ENCODE measurements around the gene ST7. TPM values are rescaled to one million over a fixed set of nuclear protein-coding genes. Genes with fewer than 3 reads are reported as not detected.
A peak's percentile ranks its signal among the peaks of the same experiment; 100 is the strongest.

ST7 gene
- total RNA-seq, 1 donor from 2014 or later: 39.3 TPM

GRCh38 chr7:116999311-116999710 is 46.0 kb downstream of the ST7 start:
- FAIRE-seq: no peak
- peaks cover 43% of the 10 kb centered on the region for H3K79me2 ChIP-seq (ENCODE audit: insufficient read depth, low read length)

GRCh38 chr7:117001283-117001682 is 48.0 kb downstream of the ST7 start:
- peaks cover 3% of the 10 kb centered on the region for H3K9me3 Mint-ChIP-seq (ENCODE audit: unreplicated experiment)
- Histone ChIP-seq H3K79me2 (ENCODE audit: insufficient read depth, low read length) (peaks cover 38% of the 10 kb centered on the region), H3K27me3 (ENCODE audit: insufficient read depth, low read length) (no peaks in the 10 kb centered on the region), H3K9me3 (ENCODE audit: insufficient read depth, low read depth, low read length) (no peaks in the 10 kb centered on the region), H4K20me1 (ENCODE audit: insufficient read depth, low read length) (no peaks in the 10 kb centered on the region), H3K4me2 (ENCODE audit: low read length) (no peak overlapping the region), H3K36me3 (ENCODE audit: insufficient read depth, low read length) (no peaks in the 10 kb centered on the region), H3K9ac (ENCODE audit: low read length) (no peak overlapping the region), H2AFZ (ENCODE audit: low read depth, low read length) (no peak overlapping the region), H3K4me3 (ENCODE audit: insufficient read depth, low read depth, low read length) (no peak overlapping the region), H3K27ac (ENCODE audit: low read depth, low read length) (no peak overlapping the region), H3K4me1 (ENCODE audit: insufficient read depth, low read length) (peaks cover 5% of the 10 kb centered on the region)
- no peak for TF ChIP-seq EZH2 (IDR thresholded peaks at IDR 0.05; ENCODE audit: insufficient read depth, low read length)
- TF ChIP-seq CTCF (IDR thresholded peaks at IDR 0.05; ENCODE audit: insufficient read depth, low read depth, low read length): no peak
- no peak for FAIRE-seq
- no peak overlapping the region for H3K27ac Mint-ChIP-seq (ENCODE audit: unreplicated experiment)
- no peak overlapping the region for H3K4me3 Mint-ChIP-seq (ENCODE audit: unreplicated experiment)
- peaks cover 3% of the 10 kb centered on the region for H3K36me3 Mint-ChIP-seq (ENCODE audit: low read depth, unreplicated experiment)
- H3K27me3 Mint-ChIP-seq (ENCODE audit: low read depth, unreplicated experiment): no peaks in the 10 kb centered on the region
- H3K4me1 Mint-ChIP-seq (ENCODE audit: low read depth, unreplicated experiment): peaks cover 31% of the 10 kb centered on the region
- DNase-seq (ENCODE audit: low read depth): no peak

More at GRCh38 chr7:116999311-116999710, 46.0 kb downstream of the ST7 start:
- peaks cover 5% of the 10 kb centered on the region for H3K36me3 Mint-ChIP-seq (ENCODE audit: low read depth, unreplicated experiment)
- Histone ChIP-seq H3K9ac (ENCODE audit: low read length) (no peak overlapping the region), H3K4me2 (ENCODE audit: low read length) (no peak overlapping the region), H3K9me3 (ENCODE audit: insufficient read depth, low read depth, low read length) (no peaks in the 10 kb centered on the region), H3K36me3 (ENCODE audit: insufficient read depth, low read length) (no peaks in the 10 kb centered on the region), H2AFZ (ENCODE audit: low read depth, low read length) (no peak overlapping the region), H3K27ac (ENCODE audit: low read depth, low read length) (no peak overlapping the region), H3K27me3 (ENCODE audit: insufficient read depth, low read length) (no peaks in the 10 kb centered on the region), H3K4me3 (ENCODE audit: insufficient read depth, low read depth, low read length) (no peak overlapping the region), H4K20me1 (ENCODE audit: insufficient read depth, low read length) (peaks cover 4% of the 10 kb centered on the region), H3K4me1 (ENCODE audit: insufficient read depth, low read length) (no peaks in the 10 kb centered on the region)
- peaks cover 3% of the 10 kb centered on the region for H3K9me3 Mint-ChIP-seq (ENCODE audit: unreplicated experiment)
- DNase-seq (ENCODE audit: low read depth): no peak
- TF ChIP-seq EZH2 (IDR thresholded peaks at IDR 0.05; ENCODE audit: insufficient read depth, low read length) (no peak), CTCF (IDR thresholded peaks at IDR 0.05; ENCODE audit: insufficient read depth, low read depth, low read length) (no peak)
- no peak overlapping the region for H3K4me3 Mint-ChIP-seq (ENCODE audit: unreplicated experiment)
- peaks cover 22% of the 10 kb centered on the region for H3K4me1 Mint-ChIP-seq (ENCODE audit: low read depth, unreplicated experiment)
- H3K27ac Mint-ChIP-seq (ENCODE audit: unreplicated experiment): peak overlapping the region; percentile 86
- no peaks in the 10 kb centered on the region for H3K27me3 Mint-ChIP-seq (ENCODE audit: low read depth, unreplicated experiment)

- FAIRE-seq (no peak), DNase-seq (ENCODE audit: low read depth) (peak; percentile 43)
- Mint-ChIP-seq H3K27me3 (ENCODE audit: low read depth, unreplicated experiment) (no peaks in the 10 kb centered on the region), H3K4me3 (ENCODE audit: unreplicated experiment) (no peak overlapping the region), H3K27ac (ENCODE audit: unreplicated experiment) (peak overlapping the region; percentile 95), H3K9me3 (ENCODE audit: unreplicated experiment) (no peaks in the 10 kb centered on the region), H3K36me3 (ENCODE audit: low read depth, unreplicated experiment) (no peaks in the 10 kb centered on the region), H3K4me1 (ENCODE audit: low read depth, unreplicated experiment) (peaks cover 55% of the 10 kb centered on the region)
- TF ChIP-seq EZH2 (IDR thresholded peaks at IDR 0.05; ENCODE audit: insufficient read depth, low read length): no peak
- no peak for TF ChIP-seq CTCF (IDR thresholded peaks at IDR 0.05; ENCODE audit: insufficient read depth, low read depth, low read length)
- Histone ChIP-seq H3K36me3 (ENCODE audit: insufficient read depth, low read length) (no peaks in the 10 kb centered on the region), H3K9ac (ENCODE audit: low read length) (peak overlapping the region; percentile 20), H3K27me3 (ENCODE audit: insufficient read depth, low read length) (no peaks in the 10 kb centered on the region), H3K79me2 (ENCODE audit: insufficient read depth, low read length) (peaks cover 36% of the 10 kb centered on the region), H3K9me3 (ENCODE audit: insufficient read depth, low read depth, low read length) (no peaks in the 10 kb centered on the region), H2AFZ (ENCODE audit: low read depth, low read length) (no peak overlapping the region), H3K4me2 (ENCODE audit: low read length) (no peak overlapping the region), H3K4me1 (ENCODE audit: insufficient read depth, low read length) (peaks cover 16% of the 10 kb centered on the region), H3K27ac (ENCODE audit: low read depth, low read length) (peak overlapping the region; percentile 83), H3K4me3 (ENCODE audit: insufficient read depth, low read depth, low read length) (no peak overlapping the region), H4K20me1 (ENCODE audit: insufficient read depth, low read length) (no peaks in the 10 kb centered on the region)
Observed at GRCh38 chr7:117004899-117005298, 51.6 kb downstream of the ST7 start.
